ENCODE data around the gene CCDC85A. TPM values are rescaled to one million over a fixed set of nuclear protein-coding genes. Genes with fewer than 3 reads are reported as not detected.

Gene CCDC85A
- total RNA-seq, 1 experiment from 2014 or later, result 0.10 TPM

DNA sequence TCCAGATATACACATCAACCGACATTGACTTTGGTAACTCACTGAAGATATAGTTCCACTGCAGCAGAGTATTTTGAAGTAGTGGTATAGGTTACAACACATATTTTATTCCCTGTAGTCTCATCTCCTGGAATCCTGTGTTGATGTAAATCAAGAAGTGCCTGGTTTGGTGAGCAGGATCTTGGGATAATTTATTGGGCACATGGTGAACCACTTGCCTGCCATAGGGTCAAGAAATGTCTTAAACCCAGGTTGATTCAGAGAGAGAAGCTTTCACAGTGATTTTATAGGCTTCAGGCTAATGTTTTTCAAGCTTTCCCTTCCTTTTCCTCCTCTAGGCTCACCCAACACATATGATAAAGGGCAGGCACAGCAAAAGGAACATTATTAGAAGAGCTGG, 24.6 kb downstream of the CCDC85A start:
- ChIA-PET CTCF (no interaction called here), POLR2A (no interaction called here), RAD21 (ENCODE audit: low non-redundant PET in 1 of 2, low total read pairs in 2 of 2, uncharacterized antibody in 2 of 2, unreplicated experiment in 2 of 2) (no interaction called here)
- H3K79me2 ChIP-seq (ENCODE audit: insufficient read depth, low read length), result no peaks in the 10 kb centered on the region
- H3K9ac ChIP-seq (ENCODE audit: low read length), result no peak overlapping the region
- no peaks in the 10 kb centered on the region for H3K9me3 ChIP-seq (ENCODE audit: control insufficient read depth in 1 of 2, insufficient read depth in 1 of 2, low read depth in 1 of 2, low read length in 2 of 2)
- TF ChIP-seq SIN3A (IDR thresholded peaks at IDR 0.05; ENCODE audit: low read depth), result no peak
- no peak for TF ChIP-seq POLR2AphosphoS5 (IDR thresholded peaks at IDR 0.05; ENCODE audit: low read depth, low read length)
- no peak for TF ChIP-seq SRF (IDR thresholded peaks at IDR 0.05; ENCODE audit: low read depth)
- TF ChIP-seq, protein P1, sequence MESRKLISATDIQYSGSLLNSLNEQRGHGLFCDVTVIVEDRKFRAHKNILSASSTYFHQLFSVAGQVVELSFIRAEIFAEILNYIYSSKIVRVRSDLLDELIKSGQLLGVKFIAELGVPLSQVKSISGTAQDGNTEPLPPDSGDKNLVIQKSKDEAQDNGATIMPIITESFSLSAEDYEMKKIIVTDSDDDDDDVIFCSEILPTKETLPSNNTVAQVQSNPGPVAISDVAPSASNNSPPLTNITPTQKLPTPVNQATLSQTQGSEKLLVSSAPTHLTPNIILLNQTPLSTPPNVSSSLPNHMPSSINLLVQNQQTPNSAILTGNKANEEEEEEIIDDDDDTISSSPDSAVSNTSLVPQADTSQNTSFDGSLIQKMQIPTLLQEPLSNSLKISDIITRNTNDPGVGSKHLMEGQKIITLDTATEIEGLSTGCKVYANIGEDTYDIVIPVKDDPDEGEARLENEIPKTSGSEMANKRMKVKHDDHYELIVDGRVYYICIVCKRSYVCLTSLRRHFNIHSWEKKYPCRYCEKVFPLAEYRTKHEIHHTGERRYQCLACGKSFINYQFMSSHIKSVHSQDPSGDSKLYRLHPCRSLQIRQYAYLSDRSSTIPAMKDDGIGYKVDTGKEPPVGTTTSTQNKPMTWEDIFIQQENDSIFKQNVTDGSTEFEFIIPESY (IDR thresholded peaks at IDR 0.05; ENCODE audit: extremely low read depth, insufficient replicate concordance, low read length), result no peak
- no peak for TF ChIP-seq YY1 (IDR thresholded peaks at IDR 0.05; ENCODE audit: extremely low read depth, insufficient replicate concordance, low read depth, low read length)
- no peak for TF ChIP-seq CEBPB (IDR thresholded peaks at IDR 0.05; ENCODE audit: low read depth)
- TF ChIP-seq EZH2phosphoT487 (IDR thresholded peaks at IDR 0.05; ENCODE audit: borderline replicate concordance), result no peak
- no peak for TF ChIP-seq ZFX (IDR thresholded peaks at IDR 0.05)
- TF ChIP-seq EGR1 (IDR thresholded peaks at IDR 0.05; ENCODE audit: low read depth), result no peak
- TF ChIP-seq, protein P2, sequence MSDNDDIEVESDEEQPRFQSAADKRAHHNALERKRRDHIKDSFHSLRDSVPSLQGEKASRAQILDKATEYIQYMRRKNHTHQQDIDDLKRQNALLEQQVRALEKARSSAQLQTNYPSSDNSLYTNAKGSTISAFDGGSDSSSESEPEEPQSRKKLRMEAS (IDR thresholded peaks at IDR 0.05), result no peak
- no peak for TF ChIP-seq FOSL1 (IDR thresholded peaks at IDR 0.05; ENCODE audit: low read depth)
- TF ChIP-seq, protein P3, sequence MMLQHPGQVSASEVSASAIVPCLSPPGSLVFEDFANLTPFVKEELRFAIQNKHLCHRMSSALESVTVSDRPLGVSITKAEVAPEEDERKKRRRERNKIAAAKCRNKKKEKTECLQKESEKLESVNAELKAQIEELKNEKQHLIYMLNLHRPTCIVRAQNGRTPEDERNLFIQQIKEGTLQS (IDR thresholded peaks at IDR 0.05), result no peak
- TF ChIP-seq EZH2 (IDR thresholded peaks at IDR 0.05), result no peak
- no peak for TF ChIP-seq RAD21 (IDR thresholded peaks at IDR 0.05; ENCODE audit: low read depth)
- TF ChIP-seq, protein P4, sequence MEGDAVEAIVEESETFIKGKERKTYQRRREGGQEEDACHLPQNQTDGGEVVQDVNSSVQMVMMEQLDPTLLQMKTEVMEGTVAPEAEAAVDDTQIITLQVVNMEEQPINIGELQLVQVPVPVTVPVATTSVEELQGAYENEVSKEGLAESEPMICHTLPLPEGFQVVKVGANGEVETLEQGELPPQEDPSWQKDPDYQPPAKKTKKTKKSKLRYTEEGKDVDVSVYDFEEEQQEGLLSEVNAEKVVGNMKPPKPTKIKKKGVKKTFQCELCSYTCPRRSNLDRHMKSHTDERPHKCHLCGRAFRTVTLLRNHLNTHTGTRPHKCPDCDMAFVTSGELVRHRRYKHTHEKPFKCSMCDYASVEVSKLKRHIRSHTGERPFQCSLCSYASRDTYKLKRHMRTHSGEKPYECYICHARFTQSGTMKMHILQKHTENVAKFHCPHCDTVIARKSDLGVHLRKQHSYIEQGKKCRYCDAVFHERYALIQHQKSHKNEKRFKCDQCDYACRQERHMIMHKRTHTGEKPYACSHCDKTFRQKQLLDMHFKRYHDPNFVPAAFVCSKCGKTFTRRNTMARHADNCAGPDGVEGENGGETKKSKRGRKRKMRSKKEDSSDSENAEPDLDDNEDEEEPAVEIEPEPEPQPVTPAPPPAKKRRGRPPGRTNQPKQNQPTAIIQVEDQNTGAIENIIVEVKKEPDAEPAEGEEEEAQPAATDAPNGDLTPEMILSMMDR (IDR thresholded peaks at IDR 0.05 in 2 of 3, conservative IDR thresholded peaks at IDR 0.05 in 1 of 3; ENCODE audit: borderline replicate concordance in 1 of 3, insufficient read depth in 1 of 3, low read depth in 2 of 3, low read length in 2 of 3), result no peak
- TF ChIP-seq, protein P5, sequence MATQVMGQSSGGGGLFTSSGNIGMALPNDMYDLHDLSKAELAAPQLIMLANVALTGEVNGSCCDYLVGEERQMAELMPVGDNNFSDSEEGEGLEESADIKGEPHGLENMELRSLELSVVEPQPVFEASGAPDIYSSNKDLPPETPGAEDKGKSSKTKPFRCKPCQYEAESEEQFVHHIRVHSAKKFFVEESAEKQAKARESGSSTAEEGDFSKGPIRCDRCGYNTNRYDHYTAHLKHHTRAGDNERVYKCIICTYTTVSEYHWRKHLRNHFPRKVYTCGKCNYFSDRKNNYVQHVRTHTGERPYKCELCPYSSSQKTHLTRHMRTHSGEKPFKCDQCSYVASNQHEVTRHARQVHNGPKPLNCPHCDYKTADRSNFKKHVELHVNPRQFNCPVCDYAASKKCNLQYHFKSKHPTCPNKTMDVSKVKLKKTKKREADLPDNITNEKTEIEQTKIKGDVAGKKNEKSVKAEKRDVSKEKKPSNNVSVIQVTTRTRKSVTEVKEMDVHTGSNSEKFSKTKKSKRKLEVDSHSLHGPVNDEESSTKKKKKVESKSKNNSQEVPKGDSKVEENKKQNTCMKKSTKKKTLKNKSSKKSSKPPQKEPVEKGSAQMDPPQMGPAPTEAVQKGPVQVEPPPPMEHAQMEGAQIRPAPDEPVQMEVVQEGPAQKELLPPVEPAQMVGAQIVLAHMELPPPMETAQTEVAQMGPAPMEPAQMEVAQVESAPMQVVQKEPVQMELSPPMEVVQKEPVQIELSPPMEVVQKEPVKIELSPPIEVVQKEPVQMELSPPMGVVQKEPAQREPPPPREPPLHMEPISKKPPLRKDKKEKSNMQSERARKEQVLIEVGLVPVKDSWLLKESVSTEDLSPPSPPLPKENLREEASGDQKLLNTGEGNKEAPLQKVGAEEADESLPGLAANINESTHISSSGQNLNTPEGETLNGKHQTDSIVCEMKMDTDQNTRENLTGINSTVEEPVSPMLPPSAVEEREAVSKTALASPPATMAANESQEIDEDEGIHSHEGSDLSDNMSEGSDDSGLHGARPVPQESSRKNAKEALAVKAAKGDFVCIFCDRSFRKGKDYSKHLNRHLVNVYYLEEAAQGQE (IDR thresholded peaks at IDR 0.05; ENCODE audit: low read depth), result no peak
- no peak for TF ChIP-seq POLR2A (IDR thresholded peaks at IDR 0.05; ENCODE audit: borderline replicate concordance, extremely low read depth, insufficient read depth, insufficient read length)
- TF ChIP-seq TCF7L2 (IDR thresholded peaks at IDR 0.05; ENCODE audit: borderline replicate concordance, extremely low read depth, insufficient read depth, insufficient read length), result no peak
- H3K27me3 ChIP-seq (ENCODE audit: insufficient read depth, low read length), result no peaks in the 10 kb centered on the region
- H3K27ac ChIP-seq (ENCODE audit: low read depth, low read length), result no peak overlapping the region
- H3K4me3 ChIP-seq (replicated peaks in 1 of 2; ENCODE audit: low read depth in 1 of 2, low read length in 2 of 2), result no peak overlapping the region
- H3K4me2 ChIP-seq (ENCODE audit: low read length), result no peak overlapping the region
- no peak overlapping the region for H2AFZ ChIP-seq (ENCODE audit: low read depth, low read length, poor library complexity, severe bottlenecking)
- intact Hi-C loops (cut with micrococcal nuclease), result no loop called here
- ATAC-seq (no peak), DNase-seq (ENCODE audit: low read depth, low spot score) (no peak)
- H3K9me2 ChIP-seq (ENCODE audit: insufficient read depth), result no peaks in the 10 kb centered on the region
- BruUV-seq (replicated peaks), result no TSS peak
- H4K20me1 ChIP-seq (ENCODE audit: insufficient read depth), result no peaks in the 10 kb centered on the region
- H3K36me3 ChIP-seq (ENCODE audit: control insufficient read depth in 1 of 2, insufficient read depth in 2 of 2, low read length in 2 of 2), result no peaks in the 10 kb centered on the region
- no peaks in the 10 kb centered on the region for H3K4me1 ChIP-seq (ENCODE audit: control insufficient read depth in 1 of 2, insufficient read depth in 2 of 2, low read length in 2 of 2)

All from HCT116 (cell line).